ENCODE results near the gene TNFAIP8L3.

TNFAIP8L3 gene

DNA sequence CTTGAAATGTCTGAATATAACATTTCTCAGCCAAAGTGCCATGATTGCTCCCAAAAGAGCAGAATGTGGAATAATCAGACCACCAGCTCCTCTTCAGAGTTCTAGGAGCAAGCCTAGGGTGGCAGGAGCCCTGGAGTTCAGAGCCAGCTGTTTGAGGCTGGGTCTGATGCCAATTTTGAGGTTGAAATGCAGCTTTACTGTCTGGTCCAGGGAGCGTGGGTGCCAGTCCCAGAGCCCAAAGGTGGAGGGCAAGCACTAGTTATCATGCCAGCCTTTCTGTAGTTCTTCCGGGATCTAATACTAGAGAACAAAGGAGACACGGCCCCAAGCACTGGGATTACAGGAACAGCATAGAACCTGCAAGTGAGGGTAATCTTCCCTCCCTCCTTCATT lies 69.3 kb downstream of the TNFAIP8L3 start:
- Histone ChIP-seq H3K9me2 (replicated peaks; ENCODE audit: insufficient read depth, low read length) (no peaks in the 10 kb centered on the region), H3K27ac (ENCODE audit: low read length) (no peak overlapping the region), H3F3A (ENCODE audit: insufficient read depth, low read length) (no peaks in the 10 kb centered on the region), H2AFZ (ENCODE audit: low read length) (no peak overlapping the region), H4K20me1 (ENCODE audit: insufficient read depth, low read length) (no peaks in the 10 kb centered on the region), H3K4me2 (ENCODE audit: low read depth, low read length) (no peak overlapping the region), H3K9ac (ENCODE audit: low read length) (no peak overlapping the region), H3K9me3 (replicated peaks; ENCODE audit: insufficient read depth, low read length) (no peaks in the 10 kb centered on the region), H3K79me2 (ENCODE audit: low read length) (no peaks in the 10 kb centered on the region), H3K27me3 (replicated peaks; ENCODE audit: insufficient read depth, low read length) (no peaks in the 10 kb centered on the region), H3K4me3 (ENCODE audit: low read length) (no peak overlapping the region), H3K36me3 (replicated peaks; ENCODE audit: insufficient read depth, low read length) (no peaks in the 10 kb centered on the region), H3K4me1 (ENCODE audit: low read length) (no peaks in the 10 kb centered on the region)
- TF ChIP-seq EZH2 (optimal IDR thresholded peaks at IDR 0.05; ENCODE audit: low read depth, low read length): no peak
- TF ChIP-seq, protein P1, sequence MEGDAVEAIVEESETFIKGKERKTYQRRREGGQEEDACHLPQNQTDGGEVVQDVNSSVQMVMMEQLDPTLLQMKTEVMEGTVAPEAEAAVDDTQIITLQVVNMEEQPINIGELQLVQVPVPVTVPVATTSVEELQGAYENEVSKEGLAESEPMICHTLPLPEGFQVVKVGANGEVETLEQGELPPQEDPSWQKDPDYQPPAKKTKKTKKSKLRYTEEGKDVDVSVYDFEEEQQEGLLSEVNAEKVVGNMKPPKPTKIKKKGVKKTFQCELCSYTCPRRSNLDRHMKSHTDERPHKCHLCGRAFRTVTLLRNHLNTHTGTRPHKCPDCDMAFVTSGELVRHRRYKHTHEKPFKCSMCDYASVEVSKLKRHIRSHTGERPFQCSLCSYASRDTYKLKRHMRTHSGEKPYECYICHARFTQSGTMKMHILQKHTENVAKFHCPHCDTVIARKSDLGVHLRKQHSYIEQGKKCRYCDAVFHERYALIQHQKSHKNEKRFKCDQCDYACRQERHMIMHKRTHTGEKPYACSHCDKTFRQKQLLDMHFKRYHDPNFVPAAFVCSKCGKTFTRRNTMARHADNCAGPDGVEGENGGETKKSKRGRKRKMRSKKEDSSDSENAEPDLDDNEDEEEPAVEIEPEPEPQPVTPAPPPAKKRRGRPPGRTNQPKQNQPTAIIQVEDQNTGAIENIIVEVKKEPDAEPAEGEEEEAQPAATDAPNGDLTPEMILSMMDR (IDR thresholded peaks at IDR 0.05; ENCODE audit: low read length): no peak
- TF ChIP-seq EZH2phosphoT487 (IDR thresholded peaks at IDR 0.05; ENCODE audit: low read length): no peak
- no peak for DNase-seq

- no peaks in the 10 kb centered on the region for H4K20me1 ChIP-seq (ENCODE audit: insufficient read depth, low read length)
- no peak overlapping the region for H3K4me3 ChIP-seq (ENCODE audit: low read length)
- no peak overlapping the region for H3K4me2 ChIP-seq (ENCODE audit: low read depth, low read length)
- no peak overlapping the region for H3K27ac ChIP-seq (ENCODE audit: low read length)
- TF ChIP-seq EZH2 (optimal IDR thresholded peaks at IDR 0.05; ENCODE audit: low read depth, low read length) (no peak), EZH2phosphoT487 (IDR thresholded peaks at IDR 0.05; ENCODE audit: low read length) (no peak)
- TF ChIP-seq, protein P1 (IDR thresholded peaks at IDR 0.05; ENCODE audit: low read length): no peak
- no peaks in the 10 kb centered on the region for H3K27me3 ChIP-seq (replicated peaks; ENCODE audit: insufficient read depth, low read length)
- no peaks in the 10 kb centered on the region for H3K9me2 ChIP-seq (replicated peaks; ENCODE audit: insufficient read depth, low read length)
- H3K36me3 ChIP-seq (replicated peaks; ENCODE audit: insufficient read depth, low read length): no peaks in the 10 kb centered on the region
- DNase-seq: no peak
- no peaks in the 10 kb centered on the region for H3K9me3 ChIP-seq (replicated peaks; ENCODE audit: insufficient read depth, low read length)
- H3K9ac ChIP-seq (ENCODE audit: low read length): no peak overlapping the region
- H2AFZ ChIP-seq (ENCODE audit: low read length): no peak overlapping the region
- H3F3A ChIP-seq (ENCODE audit: insufficient read depth, low read length): no peaks in the 10 kb centered on the region
- no peaks in the 10 kb centered on the region for H3K79me2 ChIP-seq (ENCODE audit: low read length)
- H3K4me1 ChIP-seq (ENCODE audit: low read length): no peaks in the 10 kb centered on the region
Observed at GRCh38 chr15:51024735-51025453, 69.8 kb downstream of the TNFAIP8L3 start.

DNA sequence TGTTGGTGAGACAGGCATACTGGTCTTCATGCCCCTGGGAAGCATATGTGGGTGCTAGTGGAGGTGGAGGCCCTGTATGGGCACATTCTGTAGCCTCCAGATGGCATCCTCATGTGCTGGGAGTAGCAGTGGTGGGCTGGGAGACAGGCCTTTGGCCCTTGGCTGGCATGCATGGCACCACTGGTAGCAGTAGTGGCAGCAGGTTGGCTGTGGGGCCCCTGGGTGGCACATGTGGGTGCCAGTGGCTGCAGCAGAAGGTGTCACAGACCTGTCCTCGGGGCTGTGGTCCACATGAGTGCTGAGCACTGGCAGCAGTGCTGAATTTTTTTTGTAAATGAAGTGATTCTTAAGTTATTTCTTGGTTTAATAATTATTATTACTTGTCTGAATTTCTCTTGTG lies 71.2 kb downstream of the TNFAIP8L3 start:
- TF ChIP-seq, protein P1 (IDR thresholded peaks at IDR 0.05; ENCODE audit: low read length): no peak
- TF ChIP-seq EZH2 (optimal IDR thresholded peaks at IDR 0.05; ENCODE audit: low read depth, low read length): no peak
- TF ChIP-seq EZH2phosphoT487 (IDR thresholded peaks at IDR 0.05; ENCODE audit: low read length): no peak
- H4K20me1 ChIP-seq (ENCODE audit: insufficient read depth, low read length): no peaks in the 10 kb centered on the region
- H2AFZ ChIP-seq (ENCODE audit: low read length): no peak overlapping the region
- H3K27me3 ChIP-seq (replicated peaks; ENCODE audit: insufficient read depth, low read length): no peaks in the 10 kb centered on the region
- no peaks in the 10 kb centered on the region for H3K9me3 ChIP-seq (replicated peaks; ENCODE audit: insufficient read depth, low read length)
- H3K79me2 ChIP-seq (ENCODE audit: low read length): no peaks in the 10 kb centered on the region
- H3K9me2 ChIP-seq (replicated peaks; ENCODE audit: insufficient read depth, low read length): no peaks in the 10 kb centered on the region
- no peak for DNase-seq
- H3K4me1 ChIP-seq (ENCODE audit: low read length): no peaks in the 10 kb centered on the region
- H3K36me3 ChIP-seq (replicated peaks; ENCODE audit: insufficient read depth, low read length): no peaks in the 10 kb centered on the region
- H3F3A ChIP-seq (ENCODE audit: insufficient read depth, low read length): no peaks in the 10 kb centered on the region
- no peak overlapping the region for H3K4me3 ChIP-seq (ENCODE audit: low read length)
- H3K4me2 ChIP-seq (ENCODE audit: low read depth, low read length): no peak overlapping the region
- H3K27ac ChIP-seq (ENCODE audit: low read length): no peak overlapping the region
- no peak overlapping the region for H3K9ac ChIP-seq (ENCODE audit: low read length)

All from MM.1S (cell line).